Pancreas (tissue), 10 donors: ENCODE results near the gene CNTROB. TPM values are rescaled to one million over a fixed set of nuclear protein-coding genes. Genes with fewer than 3 reads are reported as not detected.

Experiments
- ATAC-seq, 4 donors: fragments of 200-7000 bp; cut with Tn5 transposase; one replicate each; pipeline versions ENCODE4 v1.8.0 to v1.9.1; 2020; ENCODE audit warnings: mild to moderate bottlenecking in 4 of 4, moderate library complexity in 4 of 4
- DNase-seq, 6 donors: peaks; one replicate each; pipeline ENCODE4 v3.0.0-alpha.2; 2020
- FAIRE-seq: peaks from 2 replicates; lab custom pipeline; 2012; peaks lifted over from hg19 to GRCh38; lab: Jason Lieb, UNC
- H3K27ac ChIP-seq, 4 donors: fragments of 200-600 bp; sonication (generic); 1 replicate in 3 of 4; 2 replicates in 1 of 4; pipeline versions ENCODE4 v1.5.0 to v1.8.0; 2020
- H3K27me3 ChIP-seq, 4 donors: fragments of 200-600 bp; one replicate each; pipeline ENCODE4 v1.8.0; 2021
- H3K36me3 ChIP-seq, 3 donors: fragments of 200-600 bp; sonication (generic) in 1 of 3; one replicate each; pipeline versions ENCODE4 v1.5.0 to v1.8.0; 2020 to 2021
- H3K4me1 ChIP-seq, 3 donors: fragments of 200-600 bp; one replicate each; pipeline ENCODE4 v1.8.0; 2021
- H3K4me3 ChIP-seq, 4 donors: fragments of 200-600 bp; sonication (generic) in 2 of 4; one replicate each; pipeline versions ENCODE4 v1.5.0 to v1.8.0; 2020 to 2021
- H3K9me3 ChIP-seq, 4 donors: fragments of 200-600 bp; one replicate each; pipeline ENCODE4 v1.8.0; 2021
- WGBS, 2 donors: extraction: QIAGEN DNeasy Blood & Tissue Kit; methylation state at CpG; one replicate each; pipeline ENCODE4 v1.1.7; 2013; 5-methylcytosine and 5-hydroxymethylcytosine counted together
- intact Hi-C, 3 donors: fragments of 100-400 bp; cut with DNase I; formaldehyde crosslinking; loops; one replicate each; pipeline versions ENCODE4 v1.11.1 to v1.14.2; 2022
- polyA plus RNA-seq, 2 donors: library from polyadenylated mRNA; stranded (reverse); fragments of 200-250 nt; gene quantifications; one replicate each; pipeline ENCODE4 v1.2.3, GENCODE V29; 2013
- total RNA-seq, 6 donors: library from RNA; stranded (reverse); fragmentation: NEBNext Ultra II Directional in 4 of 6; extraction: Animal tissue kit (Norgen Biotek cat#: 25700) in 4 of 6; gene quantifications; one replicate each; pipeline versions ENCODE4 v1.2.1 to v1.2.4, GENCODE V29; 2021 to 2023
- TF ChIP-seq, protein P1 (sequence below), 4 donors: fragments of 200-600 bp; sonication (generic) in 3 of 4; IDR thresholded peaks; one replicate each; pipeline versions ENCODE4 v1.5.0 to v1.8.0; 2021; ENCODE audit warnings: antibody characterized with exemption in 4 of 4
- donor health status: healthy with polysubstance abuse.
- donor health status: DM: no; HTN: no; CAD: no; lungs with moderate emphysema.
- donor health status: DM: no; HTN: no; CAD: no.
- donor health status: control.
- donor health status: control.
- donor health status: Bipolar disorder and iron deficiency.
- donor health status: DM: yes; HTN: yes; CAD: no.
- donor health status: DM: no; HTN: no; CAD: no.
- donor health status: DM: no; HTN: no; CAD: no.
- donor health status: DM: yes; HTN: yes; CAD: no.

CNTROB gene
- total and polyA plus RNA-seq, 8 donors: 5.8 to 46.1 (median 9.9) TPM

DNA sequence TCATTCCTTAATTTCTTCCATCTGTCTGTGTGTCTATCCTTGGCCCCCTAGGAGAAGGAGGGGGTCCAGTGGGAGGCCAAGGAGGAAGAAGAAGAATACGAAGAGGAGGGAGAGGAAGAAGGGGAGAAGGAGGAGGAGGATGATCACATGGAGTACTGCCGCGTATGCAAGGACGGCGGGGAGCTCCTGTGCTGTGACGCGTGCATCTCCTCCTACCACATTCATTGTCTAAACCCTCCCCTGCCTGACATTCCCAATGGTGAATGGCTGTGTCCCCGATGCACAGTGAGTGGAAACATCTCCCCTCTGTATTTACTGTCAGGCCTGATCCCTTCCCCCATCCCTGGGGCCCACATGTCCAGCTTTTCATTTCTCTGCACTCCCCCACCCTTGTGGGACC lies 37.1 kb upstream of the CNTROB start:
- Histone ChIP-seq H3K9me3 (no peaks in the 10 kb centered on the region), H3K27ac (no peak overlapping the region), H3K4me1 (peaks cover 1 to 8% (median 2%) of the 10 kb centered on the region in 3 donors), H3K36me3 (peaks cover 9 to 38% (median 25%) of the 10 kb centered on the region in 3 donors), H3K4me3 (no peak overlapping the region), H3K27me3 (no peaks in the 10 kb centered on the region)
- FAIRE-seq (no peak), DNase-seq (no peak), ATAC-seq (no peak)
- intact Hi-C loops: no loop called here
- TF ChIP-seq, protein P1, sequence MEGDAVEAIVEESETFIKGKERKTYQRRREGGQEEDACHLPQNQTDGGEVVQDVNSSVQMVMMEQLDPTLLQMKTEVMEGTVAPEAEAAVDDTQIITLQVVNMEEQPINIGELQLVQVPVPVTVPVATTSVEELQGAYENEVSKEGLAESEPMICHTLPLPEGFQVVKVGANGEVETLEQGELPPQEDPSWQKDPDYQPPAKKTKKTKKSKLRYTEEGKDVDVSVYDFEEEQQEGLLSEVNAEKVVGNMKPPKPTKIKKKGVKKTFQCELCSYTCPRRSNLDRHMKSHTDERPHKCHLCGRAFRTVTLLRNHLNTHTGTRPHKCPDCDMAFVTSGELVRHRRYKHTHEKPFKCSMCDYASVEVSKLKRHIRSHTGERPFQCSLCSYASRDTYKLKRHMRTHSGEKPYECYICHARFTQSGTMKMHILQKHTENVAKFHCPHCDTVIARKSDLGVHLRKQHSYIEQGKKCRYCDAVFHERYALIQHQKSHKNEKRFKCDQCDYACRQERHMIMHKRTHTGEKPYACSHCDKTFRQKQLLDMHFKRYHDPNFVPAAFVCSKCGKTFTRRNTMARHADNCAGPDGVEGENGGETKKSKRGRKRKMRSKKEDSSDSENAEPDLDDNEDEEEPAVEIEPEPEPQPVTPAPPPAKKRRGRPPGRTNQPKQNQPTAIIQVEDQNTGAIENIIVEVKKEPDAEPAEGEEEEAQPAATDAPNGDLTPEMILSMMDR (IDR thresholded peaks at IDR 0.05): no peak
- 93 to 95% methylated on average over 8 of the region's 8 CpGs for WGBS, 2 donors

DNA sequence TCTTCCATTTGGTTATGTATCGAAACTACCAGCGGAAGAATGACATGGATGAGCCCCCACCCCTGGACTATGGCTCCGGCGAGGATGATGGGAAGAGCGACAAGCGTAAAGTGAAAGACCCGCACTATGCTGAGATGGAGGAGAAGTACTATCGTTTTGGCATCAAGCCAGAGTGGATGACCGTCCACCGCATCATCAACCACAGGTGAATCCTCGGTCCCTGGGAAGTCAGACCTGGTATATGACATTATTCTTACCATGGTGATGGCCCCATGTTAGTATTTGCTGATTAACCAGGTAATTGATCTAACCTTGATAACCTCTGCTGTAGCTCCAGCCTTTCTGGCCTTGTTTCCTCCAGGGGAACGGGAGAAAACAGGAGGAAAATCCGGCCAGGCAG lies 34.9 kb upstream of the CNTROB start:
- no peak for DNase-seq
- no peak overlapping the region for H3K27ac ChIP-seq
- FAIRE-seq: no peak
- no peak overlapping the region for H3K4me3 ChIP-seq
- ATAC-seq: no peak
- H3K36me3 ChIP-seq: peaks cover 13 to 47% (median 25%) of the 10 kb centered on the region in 3 donors
- H3K4me1 ChIP-seq: peaks cover 0 to 4% (median 0%) of the 10 kb centered on the region in 3 donors
- WGBS, 2 donors: 75 to 80% methylated on average over 13 of the region's 13 CpGs
- H3K9me3 ChIP-seq: no peaks in the 10 kb centered on the region
- intact Hi-C loops: no loop called here
- H3K27me3 ChIP-seq: no peaks in the 10 kb centered on the region
- TF ChIP-seq, protein P1 (IDR thresholded peaks at IDR 0.05): no peak

DNA sequence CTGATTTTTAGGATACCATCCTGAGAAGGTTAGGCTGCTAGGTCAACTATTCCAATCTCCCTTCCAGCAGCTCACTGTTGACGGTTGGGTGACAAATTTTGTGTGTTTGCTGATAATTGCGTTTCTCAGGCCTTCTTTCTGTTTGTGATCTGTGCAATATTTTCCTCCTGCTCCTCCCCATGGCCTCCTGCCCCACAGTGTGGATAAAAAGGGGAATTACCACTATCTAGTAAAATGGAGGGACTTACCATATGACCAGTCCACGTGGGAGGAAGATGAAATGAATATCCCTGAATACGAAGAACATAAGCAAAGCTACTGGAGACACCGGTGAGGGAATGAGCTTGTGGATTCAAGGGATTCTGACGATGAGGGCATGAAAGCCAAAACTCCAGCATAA lies 34.2 kb upstream of the CNTROB start:
- Histone ChIP-seq H3K4me1 (peaks cover 0 to 4% (median 0%) of the 10 kb centered on the region in 3 donors), H3K36me3 (peaks cover 13 to 47% (median 29%) of the 10 kb centered on the region in 3 donors), H3K27me3 (no peaks in the 10 kb centered on the region), H3K27ac (no peak overlapping the region), H3K4me3 (no peak overlapping the region), H3K9me3 (no peaks in the 10 kb centered on the region)
- FAIRE-seq (no peak), ATAC-seq (peak; percentile 75 to 92 (median 90)), DNase-seq (no peak)
- whole genome bisulfite sequencing, 2 donors: 33 to 34% methylated on average over 6 of the region's 6 CpGs
- TF ChIP-seq, protein P1 (IDR thresholded peaks at IDR 0.05): peak in 3 of 4 donors; percentile 7 to 18 (median 18)
- intact Hi-C loops: no loop called here

DNA sequence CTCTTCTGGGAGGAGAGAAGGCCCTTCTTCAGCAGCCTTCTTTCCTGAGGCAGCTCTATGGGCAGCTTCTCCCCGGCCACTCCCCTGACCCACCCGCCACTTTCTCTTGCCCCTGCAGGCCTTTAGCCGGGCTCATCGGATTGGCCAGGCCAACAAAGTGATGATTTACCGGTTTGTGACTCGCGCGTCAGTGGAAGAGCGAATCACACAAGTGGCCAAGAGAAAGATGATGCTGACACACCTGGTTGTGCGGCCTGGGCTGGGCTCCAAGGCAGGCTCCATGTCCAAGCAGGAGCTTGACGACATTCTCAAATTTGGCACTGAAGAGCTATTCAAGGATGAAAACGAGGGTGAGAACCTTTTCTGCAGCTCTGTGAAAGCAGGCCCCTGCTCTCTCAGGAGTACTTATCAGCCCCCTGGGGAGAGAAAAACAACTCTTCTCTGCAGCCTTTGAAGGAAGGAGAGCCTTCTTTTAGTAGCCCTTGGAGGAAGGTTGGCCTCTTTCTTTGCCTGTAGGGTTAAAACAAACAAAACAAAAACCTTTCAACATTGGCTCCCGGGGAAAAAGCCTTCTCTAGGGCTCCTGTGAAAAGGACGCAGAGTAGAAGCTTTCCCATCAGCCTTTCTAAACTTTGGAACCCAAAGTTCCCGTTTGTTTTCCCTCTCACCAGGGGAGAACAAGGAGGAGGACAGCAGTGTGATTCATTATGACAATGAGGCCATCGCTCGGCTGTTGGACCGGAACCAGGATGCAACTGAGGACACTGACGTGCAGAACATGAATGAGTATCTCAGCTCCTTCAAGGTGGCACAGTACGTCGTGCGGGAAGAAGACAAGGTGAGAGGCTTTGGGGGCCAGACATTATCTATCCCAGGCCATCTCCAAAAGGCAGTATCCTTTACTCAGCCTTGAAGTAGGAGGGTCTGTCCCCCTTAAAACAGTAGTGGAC lies 28.6 kb upstream of the CNTROB start:
- ATAC-seq: no peak
- FAIRE-seq: no peak
- intact Hi-C loops: no loop called here
- Histone ChIP-seq H3K36me3 (peaks cover 10 to 68% (median 28%) of the 10 kb centered on the region in 3 donors), H3K9me3 (no peaks in the 10 kb centered on the region), H3K27ac (no peak overlapping the region), H3K4me3 (no peak overlapping the region), H3K4me1 (no peaks in the 10 kb centered on the region), H3K27me3 (no peaks in the 10 kb centered on the region)
- 85% methylated on average over 22 of the region's 22 CpGs for WGBS, 2 donors
- no peak for DNase-seq
- TF ChIP-seq, protein P1 (IDR thresholded peaks at IDR 0.05): no peak
